CD4-positive, alpha-beta T cell (primary cell): ENCODE results near the gene ELMO1. TPM values are rescaled to one million over a fixed set of nuclear protein-coding genes. Genes with fewer than 3 reads are reported as not detected.

Experiments
- ATAC-seq: fragments of 200-7000 bp; cut with Tn5 transposase; one replicate; pipeline ENCODE4 v1.10.0; 2022; ENCODE audit warnings: mild to moderate bottlenecking; ENCODE audit not compliant: poor library complexity
- CTCF ChIA-PET: fragments of 350-600 bp; sonication (Branson Sonifier 250); formaldehyde crosslinking; loops from one replicate; lab custom pipeline; 2021; ENCODE audit warnings: antibody characterized with exemption, inconsistent platforms; lab: Charles Lee
- POLR2A ChIA-PET: fragments of 350-600 bp; sonication (Branson Sonifier 250); formaldehyde crosslinking; loops from one replicate; lab custom pipeline; 2021; ENCODE audit warnings: antibody characterized with exemption, inconsistent platforms; lab: Charles Lee
- DNase-seq, 14 experiments: peaks; one replicate each; pipeline ENCODE4 v3.0.0-alpha.2; 2013 to 2020; ENCODE audit warnings: mixed read lengths in 2 of 14
- H3K27ac ChIP-seq, 2 donors: one replicate each; pipeline versions ENCODE4 v1.5.1 to v1.7.0; 2013; ENCODE audit warnings: low read length in 2 of 2, low read depth in 1 of 2, mild to moderate bottlenecking in 1 of 2
- H3K27me3 ChIP-seq, 2 experiments: 1 replicate in 1 of 2; 2 replicates in 1 of 2; pipeline versions ENCODE4 v1.6.1 to v1.7.0; 2013; ENCODE audit warnings: low read length in 2 of 2, control low read depth in 1 of 2, mild to moderate bottlenecking in 1 of 2, moderate library complexity in 1 of 2; ENCODE audit not compliant: insufficient read depth in 2 of 2, control insufficient read depth in 1 of 2
- H3K36me3 ChIP-seq: one replicate; pipeline ENCODE4 v1.6.1; 2013; ENCODE audit warnings: low read length, control low read depth; ENCODE audit not compliant: insufficient read depth
- H3K4me1 ChIP-seq: one replicate; pipeline ENCODE4 v1.6.1; 2013; ENCODE audit warnings: low read length, control low read depth; ENCODE audit not compliant: insufficient read depth
- H3K4me3 ChIP-seq: one replicate; pipeline ENCODE4 v1.5.1; 2013; ENCODE audit warnings: mild to moderate bottlenecking, low read length, moderate library complexity
- H3K9me3 ChIP-seq, 2 experiments: 1 replicate in 1 of 2; 2 replicates in 1 of 2; pipeline versions ENCODE4 v1.6.1 to v1.7.0; 2013; ENCODE audit warnings: low read length in 2 of 2, mild to moderate bottlenecking in 2 of 2, control low read depth in 1 of 2, moderate library complexity in 1 of 2; ENCODE audit not compliant: control insufficient read depth in 1 of 2, insufficient read depth in 1 of 2
- H3K27ac Mint-ChIP-seq: one replicate; pipeline ENCODE4 v1.8.0; 2020; ENCODE audit warnings: mixed read lengths
- H3K27me3 Mint-ChIP-seq: one replicate; pipeline ENCODE4 v1.8.0; 2021; ENCODE audit warnings: mixed read lengths
- H3K36me3 Mint-ChIP-seq: one replicate; pipeline ENCODE4 v1.8.0; 2021; ENCODE audit warnings: low read depth, mixed read lengths
- H3K4me1 Mint-ChIP-seq: one replicate; pipeline ENCODE4 v1.8.0; 2021; ENCODE audit warnings: low read depth, mixed read lengths
- H3K4me3 Mint-ChIP-seq: one replicate; pipeline ENCODE4 v1.8.0; 2020; ENCODE audit warnings: mild to moderate bottlenecking, mixed read lengths
- H3K9me3 Mint-ChIP-seq: one replicate; pipeline ENCODE4 v1.8.0; 2020; ENCODE audit warnings: mixed read lengths
- intact Hi-C, 2 experiments: fragments of 100-400 bp; cut with DNase I in 1 of 2; cut with micrococcal nuclease in 1 of 2; formaldehyde crosslinking; loops; one replicate each; pipeline versions ENCODE4 v1.15.1 to v1.9.0; 2023 to 2025; cut with DNase I, micrococcal nuclease
- total RNA-seq, 174 experiments: library from RNA in 2 of 174; stranded (reverse) in 2 of 174; gene quantifications; one replicate each; pipeline ENCODE4 v1.2.3 and lab custom pipeline; 2021 to 2026
- TF ChIP-seq, protein P1 (sequence below): fragments of 200-600 bp; IDR thresholded peaks from one replicate; pipeline ENCODE4 v1.8.0; 2022; ENCODE audit warnings: antibody characterized with exemption, mild to moderate bottlenecking

Gene ELMO1
- total RNA-seq, 2 experiments from 2014 or later: 117 to 120 TPM

DNA sequence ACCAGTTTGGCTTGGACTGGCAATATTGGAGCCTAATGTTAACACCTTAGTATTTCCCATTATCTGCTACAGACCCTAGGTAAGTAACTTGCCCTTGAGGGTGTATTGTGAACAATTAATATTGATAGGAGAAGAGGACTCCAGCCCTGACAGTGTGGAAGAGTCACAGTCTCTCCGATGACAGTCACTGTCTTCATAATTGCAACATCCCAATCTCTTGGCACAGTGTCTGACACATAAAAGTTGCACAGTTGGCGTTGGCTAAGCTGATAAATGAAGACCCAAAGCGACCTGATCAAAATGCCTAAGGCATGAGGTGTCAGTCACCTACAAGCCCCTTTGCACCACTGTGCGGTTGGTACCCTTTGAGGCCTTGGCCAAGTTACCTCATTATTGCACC, 569.6 kb downstream of the ELMO1 start:
- DNase-seq: no peak
- peaks cover 95% of the 10 kb centered on the region for H3K36me3 Mint-ChIP-seq
- H3K27ac ChIP-seq: no peak overlapping the region
- intact Hi-C loops: loop anchor here (5.0 to 10.0 kb wide), 3 partner anchors 154 to 306 kb away; partner anchors contain the start of gene AOAH (in 2 of the 2)
- H3K9me3 ChIP-seq: no peaks in the 10 kb centered on the region
- no peaks in the 10 kb centered on the region for H3K4me1 Mint-ChIP-seq
- no peaks in the 10 kb centered on the region for H3K9me3 Mint-ChIP-seq
- no peaks in the 10 kb centered on the region for H3K27me3 ChIP-seq
- no peaks in the 10 kb centered on the region for H3K27me3 Mint-ChIP-seq
- ATAC-seq: no peak
- ChIA-PET CTCF (no interaction called here), POLR2A (no interaction called here)
- TF ChIP-seq, protein P1, sequence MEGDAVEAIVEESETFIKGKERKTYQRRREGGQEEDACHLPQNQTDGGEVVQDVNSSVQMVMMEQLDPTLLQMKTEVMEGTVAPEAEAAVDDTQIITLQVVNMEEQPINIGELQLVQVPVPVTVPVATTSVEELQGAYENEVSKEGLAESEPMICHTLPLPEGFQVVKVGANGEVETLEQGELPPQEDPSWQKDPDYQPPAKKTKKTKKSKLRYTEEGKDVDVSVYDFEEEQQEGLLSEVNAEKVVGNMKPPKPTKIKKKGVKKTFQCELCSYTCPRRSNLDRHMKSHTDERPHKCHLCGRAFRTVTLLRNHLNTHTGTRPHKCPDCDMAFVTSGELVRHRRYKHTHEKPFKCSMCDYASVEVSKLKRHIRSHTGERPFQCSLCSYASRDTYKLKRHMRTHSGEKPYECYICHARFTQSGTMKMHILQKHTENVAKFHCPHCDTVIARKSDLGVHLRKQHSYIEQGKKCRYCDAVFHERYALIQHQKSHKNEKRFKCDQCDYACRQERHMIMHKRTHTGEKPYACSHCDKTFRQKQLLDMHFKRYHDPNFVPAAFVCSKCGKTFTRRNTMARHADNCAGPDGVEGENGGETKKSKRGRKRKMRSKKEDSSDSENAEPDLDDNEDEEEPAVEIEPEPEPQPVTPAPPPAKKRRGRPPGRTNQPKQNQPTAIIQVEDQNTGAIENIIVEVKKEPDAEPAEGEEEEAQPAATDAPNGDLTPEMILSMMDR: no peak
- no peak overlapping the region for H3K4me3 ChIP-seq
- no peak overlapping the region for H3K27ac Mint-ChIP-seq
- H3K4me1 ChIP-seq: no peaks in the 10 kb centered on the region
- no peak overlapping the region for H3K4me3 Mint-ChIP-seq
- peaks cover 84% of the 10 kb centered on the region for H3K36me3 ChIP-seq

DNA sequence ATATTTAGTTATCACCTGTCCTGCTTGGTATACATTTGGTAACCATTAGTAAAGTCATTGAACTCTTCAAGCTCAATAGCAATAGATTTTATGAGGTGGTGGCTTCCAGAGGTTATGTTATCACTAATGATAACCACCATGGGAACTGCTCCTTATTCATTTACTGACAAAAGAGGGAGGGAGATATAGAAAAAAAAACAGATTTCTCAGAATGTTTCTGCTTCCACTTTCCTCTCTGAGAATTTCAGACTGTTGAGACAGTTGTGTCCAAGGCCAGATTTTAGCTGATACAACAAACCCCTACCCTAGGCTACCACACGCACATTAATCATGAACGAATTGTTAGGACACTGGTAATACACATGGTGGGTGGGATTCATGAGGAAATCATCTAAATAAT, 570.4 kb downstream of the ELMO1 start:
- peaks cover 95% of the 10 kb centered on the region for H3K36me3 Mint-ChIP-seq
- no peaks in the 10 kb centered on the region for H3K4me1 ChIP-seq
- no peak overlapping the region for H3K27ac ChIP-seq
- ChIA-PET POLR2A (no interaction called here), CTCF (no interaction called here)
- H3K27me3 Mint-ChIP-seq: no peaks in the 10 kb centered on the region
- no peak overlapping the region for H3K4me3 ChIP-seq
- intact Hi-C loops: loop anchor here (5.0 to 10.0 kb wide), 3 partner anchors 153 to 307 kb away; partner anchors contain the start of gene AOAH (in 2 of the 2)
- DNase-seq (no peak), ATAC-seq (no peak)
- no peaks in the 10 kb centered on the region for H3K9me3 Mint-ChIP-seq
- no peaks in the 10 kb centered on the region for H3K27me3 ChIP-seq
- H3K4me3 Mint-ChIP-seq: no peak overlapping the region
- peaks cover 86% of the 10 kb centered on the region for H3K36me3 ChIP-seq
- H3K4me1 Mint-ChIP-seq: no peaks in the 10 kb centered on the region
- H3K27ac Mint-ChIP-seq: no peak overlapping the region
- H3K9me3 ChIP-seq: no peaks in the 10 kb centered on the region
- TF ChIP-seq, protein P1: no peak

DNA sequence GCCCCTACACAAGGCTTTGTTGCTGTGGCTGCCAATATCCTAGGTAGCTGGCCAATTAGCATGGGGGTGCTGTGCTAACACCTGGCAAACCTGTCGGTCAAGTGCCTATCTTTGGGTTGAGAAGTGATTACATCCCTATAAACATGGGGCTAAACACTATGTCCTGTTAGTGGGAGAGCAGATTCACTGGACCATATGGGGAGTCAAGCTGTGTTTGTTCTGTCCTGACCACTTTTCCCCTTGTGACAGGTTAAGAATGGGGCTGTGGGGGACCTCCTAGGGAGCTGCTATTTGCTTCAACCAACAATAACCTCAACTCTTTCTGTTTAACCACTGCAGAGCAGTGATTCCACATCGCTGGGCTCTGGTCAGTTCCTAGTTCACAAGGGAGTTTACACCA, 572.9 kb downstream of the ELMO1 start:
- intact Hi-C loops: loop anchor here (5.0 to 10.0 kb wide), 3 partner anchors 151 to 309 kb away; partner anchors contain the start of gene AOAH (in 2 of the 2)

More for the DNA sequence above, 572.9 kb downstream of the ELMO1 start:
- H3K36me3 ChIP-seq: peaks cover 89% of the 10 kb centered on the region
- peaks cover 97% of the 10 kb centered on the region for H3K36me3 Mint-ChIP-seq
- H3K9me3 Mint-ChIP-seq: no peaks in the 10 kb centered on the region
- H3K27ac Mint-ChIP-seq: peak overlapping the region; percentile 24
- ChIA-PET POLR2A (no interaction called here), CTCF (no interaction called here)
- DNase-seq (no peak), ATAC-seq (no peak)
- no peaks in the 10 kb centered on the region for H3K27me3 ChIP-seq
- H3K4me3 ChIP-seq: no peak overlapping the region
- no peak overlapping the region for H3K27ac ChIP-seq
- H3K9me3 ChIP-seq: no peaks in the 10 kb centered on the region
- H3K4me1 Mint-ChIP-seq: no peaks in the 10 kb centered on the region
- TF ChIP-seq, protein P1: no peak
- H3K27me3 Mint-ChIP-seq: no peaks in the 10 kb centered on the region
- no peaks in the 10 kb centered on the region for H3K4me1 ChIP-seq
- no peak overlapping the region for H3K4me3 Mint-ChIP-seq
